Uterus (tissue), 4 donors: ENCODE results near the gene ACCS. TPM values are rescaled to one million over a fixed set of nuclear protein-coding genes. Genes with fewer than 3 reads are reported as not detected.
A peak's percentile ranks its signal among the peaks of the same experiment; 100 is the strongest.

Source experiments
- DNase-seq, 2 donors: peaks; one replicate each; pipeline ENCODE4 v3.0.0-alpha.2; 2019 to 2020
- H3K27ac ChIP-seq, 2 donors: fragments of 200-600 bp; sonication (generic); 1 replicate in 1 of 2; 2 replicates in 1 of 2; pipeline ENCODE4 v1.5.1; 2016 to 2018
- H3K27me3 ChIP-seq, 2 donors: fragments of 200-600 bp; sonication (generic); one replicate each; pipeline ENCODE4 v1.5.1; 2018 to 2019; ENCODE audit warnings: control low read depth in 1 of 2
- H3K36me3 ChIP-seq, 2 donors: fragments of 200-600 bp; sonication (generic); one replicate each; pipeline ENCODE4 v1.5.1; 2019; ENCODE audit warnings: control low read depth in 1 of 2
- H3K4me1 ChIP-seq, 2 donors: fragments of 200-600 bp; sonication (generic); one replicate each; pipeline ENCODE4 v1.5.1; 2018 to 2019; ENCODE audit warnings: control low read depth in 1 of 2
- H3K4me3 ChIP-seq, 2 donors: fragments of 200-600 bp; sonication (generic); 1 replicate in 1 of 2; 2 replicates in 1 of 2; pipeline ENCODE4 v1.5.1; 2018 to 2019; ENCODE audit warnings: mild to moderate bottlenecking in 1 of 2
- H3K9me3 ChIP-seq, 2 donors: fragments of 200-600 bp; sonication (generic); one replicate each; pipeline ENCODE4 v1.5.1; 2019; ENCODE audit warnings: control low read depth in 1 of 2
- POLR2A ChIP-seq, 2 donors: fragments of 450-650 bp; IDR thresholded peaks; one replicate each; pipeline ENCODE4 v1.6.1; 2016; ENCODE audit warnings: antibody characterized with exemption in 2 of 2, mild to moderate bottlenecking in 1 of 2, moderate library complexity in 1 of 2
- intact Hi-C: fragments of 100-400 bp; cut with DNase I; formaldehyde crosslinking; loops from one replicate; pipeline ENCODE4 v1.15.1; 2023; ENCODE audit warnings: low total_unique reads
- total RNA-seq, 4 donors: library from RNA; depleted of rRNA in 3 of 4; stranded (reverse); fragments of >200 nt in 3 of 4; gene quantifications; one replicate each; pipeline versions ENCODE4 v1.1.0 to v1.2.4, GENCODE V29; 2014 to 2023
- TF ChIP-seq, protein P1 (sequence below), 4 experiments: fragments of 200-600 bp in 2 of 4; fragments of 450-650 bp in 2 of 4; sonication (generic) in 2 of 4; IDR thresholded peaks; one replicate each; pipeline ENCODE4 v1.5.1; 2016 to 2019; ENCODE audit warnings: antibody characterized with exemption in 4 of 4, mild to moderate bottlenecking in 2 of 4, moderate library complexity in 1 of 4
- donor health status: DM: yes; HTN: yes; CAD: no.

Gene ACCS
- total RNA-seq, 4 donors from 2014 or later, result 13.1 to 49.4 (median 27.0) TPM

- intact Hi-C loops, result no loop called here
- Histone ChIP-seq H3K4me3 (no peak overlapping the region), H3K4me1 (peaks cover 5 to 6% of the 10 kb centered on the region in 2 donors), H3K9me3 (no peaks in the 10 kb centered on the region), H3K36me3 (no peaks in the 10 kb centered on the region), H3K27ac (no peak overlapping the region), H3K27me3 (no peaks in the 10 kb centered on the region)
- TF ChIP-seq, protein P1, sequence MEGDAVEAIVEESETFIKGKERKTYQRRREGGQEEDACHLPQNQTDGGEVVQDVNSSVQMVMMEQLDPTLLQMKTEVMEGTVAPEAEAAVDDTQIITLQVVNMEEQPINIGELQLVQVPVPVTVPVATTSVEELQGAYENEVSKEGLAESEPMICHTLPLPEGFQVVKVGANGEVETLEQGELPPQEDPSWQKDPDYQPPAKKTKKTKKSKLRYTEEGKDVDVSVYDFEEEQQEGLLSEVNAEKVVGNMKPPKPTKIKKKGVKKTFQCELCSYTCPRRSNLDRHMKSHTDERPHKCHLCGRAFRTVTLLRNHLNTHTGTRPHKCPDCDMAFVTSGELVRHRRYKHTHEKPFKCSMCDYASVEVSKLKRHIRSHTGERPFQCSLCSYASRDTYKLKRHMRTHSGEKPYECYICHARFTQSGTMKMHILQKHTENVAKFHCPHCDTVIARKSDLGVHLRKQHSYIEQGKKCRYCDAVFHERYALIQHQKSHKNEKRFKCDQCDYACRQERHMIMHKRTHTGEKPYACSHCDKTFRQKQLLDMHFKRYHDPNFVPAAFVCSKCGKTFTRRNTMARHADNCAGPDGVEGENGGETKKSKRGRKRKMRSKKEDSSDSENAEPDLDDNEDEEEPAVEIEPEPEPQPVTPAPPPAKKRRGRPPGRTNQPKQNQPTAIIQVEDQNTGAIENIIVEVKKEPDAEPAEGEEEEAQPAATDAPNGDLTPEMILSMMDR (IDR thresholded peaks at IDR 0.05), result no peak
- TF ChIP-seq POLR2A (IDR thresholded peaks at IDR 0.05), result no peak
- no peak for DNase-seq
Observed at GRCh38 chr11:44018829-44019228, 47.2 kb upstream of the ACCS start.

- no peaks in the 10 kb centered on the region for H3K36me3 ChIP-seq
- H3K4me3 ChIP-seq, result no peak overlapping the region
- TF ChIP-seq, protein P1 (IDR thresholded peaks at IDR 0.05), result no peak
- no peak for TF ChIP-seq POLR2A (IDR thresholded peaks at IDR 0.05)
- intact Hi-C loops, result no loop called here
- no peaks in the 10 kb centered on the region for H3K27me3 ChIP-seq
- no peak for DNase-seq
- no peaks in the 10 kb centered on the region for H3K9me3 ChIP-seq
- no peak overlapping the region for H3K27ac ChIP-seq
- no peaks in the 10 kb centered on the region for H3K4me1 ChIP-seq
Observed at GRCh38 chr11:44024977-44025376, 41.1 kb upstream of the ACCS start.

GRCh38 chr11:44025727-44026126 is 40.3 kb upstream of the ACCS start:
- intact Hi-C loops, result no loop called here
- Histone ChIP-seq H3K9me3 (no peaks in the 10 kb centered on the region), H3K27me3 (no peaks in the 10 kb centered on the region), H3K4me1 (peaks cover 0 to under 1% of the 10 kb centered on the region in 2 donors), H3K4me3 (no peak overlapping the region), H3K27ac (no peak overlapping the region), H3K36me3 (no peaks in the 10 kb centered on the region)
- TF ChIP-seq POLR2A (IDR thresholded peaks at IDR 0.05), result no peak
- TF ChIP-seq, protein P1 (IDR thresholded peaks at IDR 0.05), result no peak
- DNase-seq, result no peak

GRCh38 chr11:44028401-44028800 is 37.7 kb upstream of the ACCS start:
- Histone ChIP-seq H3K36me3 (no peaks in the 10 kb centered on the region), H3K9me3 (no peaks in the 10 kb centered on the region), H3K4me3 (no peak overlapping the region), H3K4me1 (peaks cover 16 to 19% of the 10 kb centered on the region in 2 donors), H3K27ac (peak overlapping the region; percentile 92 to 99), H3K27me3 (no peaks in the 10 kb centered on the region)
- DNase-seq, result peak in 1 of 2 donors; percentile 46
- TF ChIP-seq, protein P1 (IDR thresholded peaks at IDR 0.05), result no peak
- no peak for TF ChIP-seq POLR2A (IDR thresholded peaks at IDR 0.05)
- intact Hi-C loops, result no loop called here

GRCh38 chr11:44028816-44029506 is 37.1 kb upstream of the ACCS start:
- Histone ChIP-seq H3K27me3 (no peaks in the 10 kb centered on the region), H3K9me3 (no peaks in the 10 kb centered on the region), H3K4me1 (peaks cover 16 to 19% of the 10 kb centered on the region in 2 donors), H3K27ac (peak overlapping the region; percentile 92 to 99), H3K4me3 (no peak overlapping the region), H3K36me3 (no peaks in the 10 kb centered on the region)
- DNase-seq, result no peak
- intact Hi-C loops, result no loop called here
- no peak for TF ChIP-seq POLR2A (IDR thresholded peaks at IDR 0.05)
- TF ChIP-seq, protein P1 (IDR thresholded peaks at IDR 0.05), result no peak
